HG02970 (cell line): ENCODE measurements around the gene MARCHF10.

Experiments
- ATAC-seq: cut with Tn5 transposase; IDR thresholded peaks from one replicate; pipeline ENCODE4 v1.9.1; 2021; ENCODE audit warnings: mild to moderate bottlenecking, moderate library complexity, moderate number of reproducible peaks; ENCODE audit not compliant: unreplicated experiment, low FRiP score

Gene MARCHF10

DNA sequence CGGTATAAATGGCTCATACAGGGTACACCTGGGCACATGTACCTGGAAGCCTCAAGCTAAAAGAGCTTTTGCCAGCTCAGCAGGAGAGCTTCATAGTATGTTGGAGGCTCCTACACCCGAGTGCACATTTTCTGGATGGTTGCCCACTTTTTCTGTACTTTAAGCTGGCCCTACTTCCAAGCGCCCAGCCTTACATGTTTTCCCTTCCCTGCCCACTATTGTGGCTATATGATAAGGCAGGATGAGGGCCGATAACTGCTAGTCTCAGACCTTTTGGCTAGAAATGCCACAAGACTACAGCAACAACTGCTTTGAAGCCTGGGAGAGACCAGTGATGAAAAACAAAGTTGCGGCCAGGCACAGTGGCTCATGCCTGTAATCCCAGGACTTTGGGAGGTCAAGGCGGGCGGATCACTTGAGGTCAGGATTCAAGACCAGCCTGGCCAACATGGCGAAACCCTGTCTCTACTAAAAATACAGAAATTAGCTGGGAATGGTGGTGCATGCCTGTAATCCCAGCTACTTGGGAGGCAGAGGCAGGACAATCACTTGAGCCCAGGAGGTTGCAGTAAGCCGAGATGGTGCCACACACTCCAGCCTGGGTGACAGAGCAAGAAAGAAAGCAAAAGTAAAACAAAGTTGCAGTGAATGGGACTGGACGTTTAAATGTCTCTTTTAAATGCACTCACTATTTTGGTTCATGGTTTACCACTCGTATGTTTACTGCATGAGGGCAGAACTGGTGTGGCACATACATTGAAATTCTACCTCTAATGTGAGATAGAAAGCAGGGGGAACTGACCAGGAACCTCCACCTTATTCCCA lies 14.2 kb upstream of the MARCHF10 start:
- no peak for ATAC-seq

DNA sequence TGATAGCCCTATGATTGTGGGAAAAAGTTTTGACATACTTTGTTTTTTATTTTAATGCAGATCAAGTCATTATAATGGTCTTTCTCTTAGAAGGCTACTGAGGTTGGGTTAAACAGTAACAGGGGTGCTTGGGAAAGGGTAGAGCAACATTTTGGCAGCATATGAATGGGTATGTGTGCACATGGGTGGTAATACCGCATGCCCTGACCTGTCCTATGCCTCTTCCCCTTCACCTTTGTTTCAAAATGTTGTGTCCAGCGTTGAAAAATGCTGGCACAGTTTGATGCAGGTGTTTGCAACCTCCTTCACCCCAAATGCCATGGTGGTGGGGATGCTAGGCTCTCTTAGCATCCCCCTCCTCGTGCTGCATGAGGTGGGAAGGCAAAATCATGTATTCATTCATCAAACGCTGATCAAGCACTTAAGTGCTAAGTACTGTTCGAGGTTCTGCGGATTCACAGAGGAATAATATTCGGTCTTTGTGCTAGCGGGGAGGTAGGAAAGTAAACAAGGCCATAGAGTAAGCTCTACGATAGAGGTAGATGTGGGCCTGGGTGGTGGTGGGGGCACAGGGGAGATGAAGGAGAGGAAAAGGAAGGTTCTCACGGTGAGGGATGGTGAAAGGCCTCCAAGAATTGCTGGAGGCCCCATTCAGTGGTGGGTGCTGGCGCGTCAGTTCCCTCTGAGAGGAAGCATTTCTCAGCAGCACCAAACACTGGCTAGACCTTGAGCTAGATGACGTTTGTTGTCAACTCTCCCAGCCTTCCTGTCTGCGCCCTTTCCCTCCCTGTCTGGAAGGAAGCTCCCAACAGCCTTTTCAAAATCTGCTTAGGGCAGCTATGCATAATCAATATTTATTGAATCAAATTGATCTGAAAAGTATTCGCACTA lies 13.3 kb upstream of the MARCHF10 start:
- ATAC-seq = no peak

DNA sequence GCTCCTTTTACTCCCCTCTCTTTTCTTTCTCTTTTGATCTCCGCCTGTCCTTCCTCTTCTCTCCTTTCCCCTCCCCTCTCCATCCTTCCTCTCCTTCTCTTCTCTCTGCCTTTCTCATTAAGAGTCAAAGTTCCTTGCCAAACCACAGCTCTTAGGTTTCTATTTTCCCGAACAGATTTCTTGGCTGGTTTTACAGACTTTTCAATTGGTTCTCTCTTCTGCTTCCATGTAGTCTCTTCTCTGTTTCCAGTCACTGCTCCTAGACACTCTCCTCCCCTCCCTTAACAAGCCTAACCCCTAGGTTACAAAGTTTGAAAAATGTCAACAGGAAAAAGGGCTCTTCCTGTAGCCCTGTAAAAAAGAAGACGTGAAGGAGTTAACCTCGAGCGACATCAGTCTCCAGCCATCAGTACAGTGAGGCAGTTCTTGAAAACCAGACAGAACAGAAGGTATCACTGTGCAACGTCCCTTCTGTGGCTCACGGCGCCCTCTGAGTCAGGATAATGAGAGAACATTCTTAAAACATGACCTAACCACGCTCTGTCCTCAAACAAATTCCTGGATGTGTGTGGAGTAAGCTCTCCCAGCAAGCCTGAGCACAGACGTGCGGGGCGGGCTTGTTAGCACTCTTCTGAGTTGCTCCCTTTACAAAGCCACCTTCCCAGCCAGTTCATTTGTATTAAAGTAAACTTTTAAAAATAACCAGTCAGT lies 11.6 kb upstream of the MARCHF10 start:
- no peak for ATAC-seq

DNA sequence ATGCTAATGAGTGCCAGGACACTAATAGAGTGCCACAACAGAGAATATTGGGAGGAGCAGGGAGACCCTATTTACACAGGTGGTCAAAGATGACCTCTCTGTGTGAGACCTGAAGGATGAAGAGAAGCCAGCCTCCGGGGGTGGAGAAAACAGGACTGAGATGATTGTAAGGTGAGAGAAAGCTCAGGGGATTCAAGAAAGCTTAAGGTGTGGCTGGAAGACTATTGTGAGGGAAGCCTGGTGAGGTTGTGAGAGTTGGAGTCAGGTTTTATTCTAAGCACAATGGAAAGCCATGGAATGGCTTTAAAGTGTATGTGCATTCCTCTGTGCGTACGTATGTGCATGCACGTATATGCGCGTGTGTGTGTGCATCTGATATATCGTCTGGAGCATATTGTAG lies 10.4 kb upstream of the MARCHF10 start:
- no peak for ATAC-seq

DNA sequence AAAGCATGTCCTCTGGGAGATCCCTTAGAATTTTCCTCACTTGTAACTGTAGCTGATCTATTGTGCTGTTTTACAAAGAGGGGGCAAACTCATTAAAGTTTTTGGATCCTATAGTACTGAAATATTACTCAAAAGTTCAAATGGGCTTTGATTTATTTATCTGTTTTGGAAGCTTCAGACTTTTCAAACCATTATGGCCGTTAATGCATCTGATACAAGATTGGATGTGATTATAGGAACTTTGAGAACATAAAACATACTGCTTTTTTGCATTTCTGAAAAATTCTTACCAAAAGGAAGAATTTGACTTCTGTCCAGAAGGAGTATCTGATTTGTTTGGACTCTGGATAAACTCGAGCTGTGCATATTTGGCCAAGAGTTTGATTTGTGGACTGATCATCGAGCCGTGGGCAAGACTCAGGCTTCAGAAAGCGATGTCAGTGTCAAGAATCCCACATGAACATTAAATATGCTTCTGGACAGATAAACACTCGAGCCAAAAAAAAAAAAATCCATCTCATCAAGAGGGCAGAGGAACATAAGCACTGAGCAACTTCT lies 8.2 kb upstream of the MARCHF10 start:
- no peak for ATAC-seq

DNA sequence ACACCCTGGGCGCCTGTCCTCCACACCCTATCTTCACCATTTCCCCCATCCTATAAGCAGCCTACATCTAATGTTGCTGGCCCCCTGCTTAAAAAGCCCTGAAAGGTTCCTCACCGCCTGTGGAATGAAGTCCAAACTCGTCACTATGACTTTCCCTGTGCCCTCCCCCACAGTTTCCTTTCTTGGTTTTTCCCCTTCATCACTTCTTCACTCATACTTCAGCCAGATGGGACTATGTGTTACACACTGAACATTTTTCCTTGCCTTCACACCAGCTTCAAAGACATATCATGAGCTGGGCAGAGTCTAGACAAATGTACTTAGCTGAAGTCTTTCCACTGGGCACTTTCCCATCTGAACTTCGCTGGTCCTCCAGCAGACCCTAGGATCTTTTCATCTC lies 1.5 kb upstream of the MARCHF10 start:
- no peak for ATAC-seq

DNA sequence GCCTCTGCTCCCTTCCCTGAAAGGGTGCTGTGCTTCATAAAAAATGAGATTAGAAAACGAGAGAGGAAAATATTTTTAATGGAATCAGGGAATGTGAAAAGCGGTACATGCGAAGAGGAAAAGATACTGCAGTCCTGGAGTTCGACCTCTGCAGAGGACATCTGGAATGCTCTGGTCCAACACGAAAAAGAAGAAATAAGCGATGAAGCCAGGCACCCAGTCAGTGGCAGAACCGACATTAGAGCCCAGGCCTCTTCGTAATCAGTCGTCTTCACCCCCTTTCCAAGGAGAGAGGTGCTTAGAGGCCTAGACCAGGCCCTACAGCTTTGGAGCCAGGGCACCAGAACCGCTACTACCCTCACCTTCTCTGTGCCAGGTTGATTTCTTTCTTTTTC lies 459 bp upstream of the MARCHF10 start:
- no peak for ATAC-seq

DNA sequence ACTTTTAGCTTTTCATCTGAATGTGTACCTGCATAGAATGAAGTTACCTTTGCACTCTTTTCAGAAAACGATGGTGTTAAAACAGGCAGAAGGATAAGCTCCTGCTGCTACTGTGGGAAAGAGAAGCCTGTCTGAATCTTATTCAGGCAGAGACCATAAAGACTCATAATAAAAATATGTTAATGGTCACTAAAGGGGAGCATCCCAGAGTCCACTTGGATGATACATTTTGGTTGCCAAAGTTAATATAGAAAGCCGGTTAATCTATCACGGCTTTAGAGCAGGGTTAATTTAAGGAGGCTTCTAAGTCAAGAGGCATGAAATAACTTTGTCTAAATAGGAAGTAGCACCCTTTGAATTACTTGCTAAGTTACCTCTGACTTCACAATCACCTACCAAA lies 2.9 kb downstream of the MARCHF10 start:
- no peak for ATAC-seq

DNA sequence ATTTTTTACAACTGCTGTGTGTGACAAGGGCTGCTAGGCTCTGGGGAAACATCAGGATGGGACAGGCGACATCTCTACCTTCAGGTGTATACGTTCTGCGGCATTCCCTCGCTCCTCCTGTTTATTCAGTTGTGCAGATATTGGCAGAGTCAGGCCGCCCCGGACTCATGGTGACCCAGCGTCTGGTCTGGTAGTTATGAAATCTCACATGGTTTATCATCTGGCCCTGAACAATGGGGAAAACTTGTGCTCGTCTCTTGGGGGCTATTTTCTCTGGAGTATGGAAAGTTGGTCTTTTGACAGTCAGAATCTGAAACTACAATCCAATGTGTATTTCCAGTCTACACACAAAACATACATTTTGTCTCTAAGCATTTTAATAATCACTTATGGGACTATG lies 3.3 kb downstream of the MARCHF10 start:
- ATAC-seq = no peak

DNA sequence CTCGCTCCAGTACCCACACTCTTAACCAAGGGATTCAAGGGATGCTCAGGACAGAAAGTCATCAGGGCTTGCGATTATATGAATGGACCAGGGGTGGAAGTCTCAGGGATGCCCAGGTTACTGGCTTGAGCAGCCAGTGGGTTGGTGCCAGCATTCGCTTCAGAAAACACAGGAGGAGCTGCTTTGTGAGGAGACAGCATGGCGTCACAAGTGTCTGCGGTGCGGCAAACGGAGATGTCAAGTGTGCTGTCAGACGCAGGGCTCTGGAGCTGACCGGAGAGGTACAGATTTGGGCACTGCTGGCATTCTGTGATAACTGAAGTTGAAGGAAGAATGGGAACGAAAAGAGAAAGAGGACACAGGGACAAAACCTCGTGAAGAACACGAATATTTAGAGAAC lies 4.1 kb downstream of the MARCHF10 start:
- ATAC-seq = no peak

DNA sequence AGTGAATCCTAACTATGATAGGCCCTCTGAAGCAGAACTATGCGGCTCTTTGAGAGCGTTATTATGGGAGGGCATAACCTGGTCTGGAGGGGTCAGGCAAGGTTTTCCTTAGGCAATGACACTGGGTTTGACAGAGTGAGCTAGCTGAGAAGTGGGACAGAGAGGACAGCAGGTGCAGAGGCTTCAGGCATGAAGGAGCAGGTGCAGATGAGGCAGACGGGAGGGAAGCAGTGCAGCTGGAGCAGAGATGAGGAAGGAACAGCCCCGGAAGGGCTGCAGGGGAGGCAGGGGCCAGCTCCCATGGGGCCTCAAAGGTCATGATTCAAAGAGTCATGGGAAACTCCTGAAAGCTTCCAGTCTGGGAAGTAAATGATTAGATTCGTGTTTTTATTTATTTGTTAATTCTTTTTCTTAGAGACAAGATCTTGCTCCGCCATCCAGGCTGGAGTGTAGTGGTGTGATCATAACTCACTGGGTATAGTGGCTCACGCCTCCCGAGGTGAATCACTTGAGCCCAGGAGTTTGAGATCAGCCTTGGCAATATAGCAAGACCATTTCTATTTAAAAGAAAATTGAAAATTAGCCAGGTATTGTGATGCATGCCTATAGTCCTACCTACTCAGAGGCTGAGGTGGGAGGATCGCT lies 5.4 kb downstream of the MARCHF10 start:
- ATAC-seq = no peak

DNA sequence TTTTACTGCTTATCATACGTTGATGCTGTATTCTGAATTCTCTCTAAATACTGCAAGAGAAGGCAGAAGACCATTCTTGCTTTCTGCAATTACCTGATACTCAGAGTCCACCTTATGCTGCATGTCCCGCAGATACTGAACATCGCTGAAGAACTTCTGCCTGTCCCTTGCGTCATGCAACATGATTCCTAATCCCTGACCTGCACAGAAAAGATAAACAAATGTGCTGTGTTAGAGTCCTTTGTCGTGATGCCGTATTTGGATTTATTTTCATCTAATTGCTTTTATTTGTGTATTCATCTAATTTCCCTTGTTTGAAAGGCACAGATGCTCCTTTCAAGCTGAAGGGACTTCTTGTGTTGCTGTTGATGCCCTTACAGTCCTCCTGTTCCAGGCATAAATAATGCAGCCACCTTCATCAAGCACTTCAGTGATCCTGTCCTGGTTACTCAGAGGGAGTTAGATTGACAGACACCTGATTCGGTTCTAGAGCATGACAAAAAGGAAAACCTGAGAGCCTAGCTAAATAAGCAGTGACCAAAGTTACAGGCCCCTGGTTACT lies 6.5 kb downstream of the MARCHF10 start:
- no peak for ATAC-seq

DNA sequence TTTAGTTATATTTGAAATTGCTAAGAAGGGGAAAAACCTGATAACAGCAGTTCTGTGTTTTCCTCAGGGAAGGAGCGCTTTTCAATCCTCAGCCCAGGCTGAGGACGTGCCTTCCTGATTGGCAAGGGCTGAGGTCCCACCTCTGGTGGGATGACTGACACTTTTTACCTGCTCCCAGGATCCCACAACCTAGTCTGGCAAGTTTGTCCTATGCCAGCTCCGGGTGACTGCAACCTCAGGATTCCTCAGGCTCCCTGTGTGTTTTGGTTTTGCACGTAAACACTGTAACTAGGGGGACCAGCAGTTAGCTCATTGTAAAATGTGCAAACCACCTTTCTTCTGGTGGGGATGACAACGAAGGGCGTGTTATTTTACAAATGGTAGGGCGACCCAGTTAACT lies 7.5 kb downstream of the MARCHF10 start:
- no peak for ATAC-seq

DNA sequence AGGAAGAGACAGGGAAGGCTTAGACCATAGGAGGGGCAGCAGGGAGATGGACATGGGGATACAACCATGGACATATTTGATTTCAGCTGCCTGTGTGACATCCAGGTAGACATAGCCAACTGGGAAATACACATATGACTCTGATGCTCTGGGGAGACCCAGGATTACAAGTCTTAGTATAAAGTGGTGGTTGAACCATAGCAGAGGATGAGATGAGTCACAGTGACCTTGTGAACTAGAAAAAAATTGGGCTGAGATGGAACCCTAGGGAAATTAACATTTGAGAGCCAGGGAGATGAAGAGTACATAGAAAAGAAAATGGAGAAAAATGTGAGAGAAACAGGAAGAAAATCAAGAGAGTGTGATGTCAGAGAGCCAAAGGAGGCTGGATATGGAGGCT lies 10.2 kb downstream of the MARCHF10 start:
- ATAC-seq = no peak

DNA sequence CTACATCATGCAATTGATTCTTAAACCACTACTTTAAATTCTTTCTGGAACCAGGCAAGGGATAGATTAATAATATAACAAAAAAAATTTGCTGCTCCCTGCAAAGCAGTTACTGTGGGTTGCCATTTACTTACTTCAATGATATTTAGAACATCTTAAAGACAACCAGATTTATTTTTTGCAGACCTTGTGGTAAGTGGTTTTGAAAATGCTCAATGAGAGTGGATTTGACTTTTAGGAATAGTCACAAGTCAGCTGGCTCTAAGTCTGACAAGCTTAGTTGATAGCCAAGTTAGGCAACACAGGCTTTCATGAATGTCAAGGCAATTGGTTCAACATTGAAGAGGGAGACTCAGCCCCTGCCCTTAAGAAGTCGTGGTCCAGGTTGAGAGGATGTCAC lies 11.8 kb downstream of the MARCHF10 start:
- no peak for ATAC-seq

DNA sequence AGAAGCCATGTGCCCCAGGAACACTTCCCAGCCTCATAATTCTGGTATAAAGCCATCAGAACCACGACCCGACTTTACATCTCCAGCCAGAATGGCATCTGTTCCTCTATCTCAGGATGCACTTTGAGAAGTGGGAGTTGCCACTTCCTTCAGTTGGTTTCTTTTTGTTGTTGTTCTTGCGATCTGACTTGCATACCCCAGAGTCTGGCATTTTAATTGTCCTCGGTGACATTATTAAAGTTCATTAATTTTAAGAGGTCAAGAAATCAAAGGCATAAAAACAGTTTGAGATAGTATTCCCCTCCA lies 13.5 kb downstream of the MARCHF10 start:
- ATAC-seq = no peak

DNA sequence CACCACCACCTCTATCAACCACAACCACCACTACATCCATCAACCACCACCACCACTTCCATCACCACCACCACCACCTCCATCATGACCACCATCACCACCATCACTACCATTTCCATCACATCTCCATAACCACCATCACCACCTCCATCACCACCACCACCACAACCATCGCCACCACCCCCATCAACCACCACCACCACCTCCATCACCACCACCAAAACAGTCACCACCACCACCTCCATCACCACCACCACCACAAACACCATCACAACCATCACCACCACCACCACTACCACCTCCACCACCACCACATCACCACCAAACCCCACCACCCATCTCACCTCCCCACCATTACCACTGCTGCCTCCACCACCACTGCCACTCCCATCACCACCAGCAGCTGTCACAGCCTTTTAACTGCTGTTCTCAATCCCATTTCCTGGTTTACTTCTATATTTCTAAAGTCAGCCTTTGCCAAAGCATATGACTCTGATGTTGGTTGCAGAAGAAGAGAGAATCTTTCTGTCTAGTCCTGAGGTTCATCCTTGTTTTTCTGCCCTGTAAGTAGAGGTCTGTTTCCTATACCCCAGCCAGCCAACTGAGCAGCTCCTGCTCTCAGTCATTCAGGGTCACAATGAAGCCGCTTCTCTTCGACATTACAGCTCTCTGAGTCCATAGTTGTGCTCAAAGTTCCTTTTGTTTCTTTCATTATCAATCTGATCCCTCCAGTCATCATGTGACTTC lies 14.0 kb downstream of the MARCHF10 start:
- ATAC-seq = no peak

DNA sequence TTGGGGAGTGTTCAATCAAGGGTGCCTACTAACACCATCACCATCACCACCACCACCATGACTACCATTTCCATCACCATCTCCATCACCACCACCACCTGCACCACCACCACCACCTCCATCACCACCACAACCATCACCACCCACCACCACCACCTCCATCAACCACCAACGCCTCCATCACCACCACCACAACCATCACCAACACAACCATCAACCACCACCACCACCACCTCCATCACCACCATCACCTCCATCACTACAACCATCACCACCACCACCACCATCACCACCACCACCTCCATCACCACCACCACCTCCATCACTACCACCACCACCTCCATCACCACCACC lies 15.7 kb downstream of the MARCHF10 start:
- no peak for ATAC-seq

DNA sequence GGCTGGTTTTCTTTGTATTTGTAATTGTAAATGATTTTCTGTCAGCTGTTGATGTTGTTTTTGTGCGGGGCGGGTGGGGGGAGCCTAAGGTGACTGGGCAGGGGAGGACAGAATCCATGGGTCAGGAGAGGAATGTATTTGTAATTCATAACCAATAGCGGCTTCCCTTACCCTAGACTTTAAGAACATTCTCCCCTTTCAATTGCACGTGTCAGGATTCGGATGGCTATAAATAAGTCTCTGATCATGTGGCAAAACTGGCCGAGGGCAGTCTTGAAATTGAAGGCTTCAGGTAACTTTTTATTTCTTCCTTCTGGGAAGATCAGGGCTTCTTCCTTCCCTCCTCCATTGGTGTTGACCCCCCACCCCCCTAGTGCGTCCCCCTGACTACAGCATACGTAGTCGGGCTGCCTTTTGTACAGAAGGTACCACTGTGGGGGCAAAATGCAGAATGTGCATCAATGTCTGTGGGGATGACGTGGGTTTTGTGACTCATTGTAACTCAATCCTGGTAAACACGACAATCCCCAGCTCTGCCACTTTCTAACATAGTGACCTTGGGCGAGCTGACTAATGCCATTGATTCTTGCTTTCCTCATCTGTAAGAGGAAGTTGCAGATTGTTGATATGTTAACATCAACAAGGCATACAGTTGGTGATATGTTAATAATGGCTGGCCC lies 16.2 kb downstream of the MARCHF10 start:
- no peak for ATAC-seq
